SHP77 (cell line): ENCODE results near the gene EEF1A2.

ENCODE experiments used
- DNase-seq, 2 experiments: peaks; one replicate each; lab custom pipeline; 2025; lab: John Stamatoyannopoulos, UW

Gene EEF1A2

DNA sequence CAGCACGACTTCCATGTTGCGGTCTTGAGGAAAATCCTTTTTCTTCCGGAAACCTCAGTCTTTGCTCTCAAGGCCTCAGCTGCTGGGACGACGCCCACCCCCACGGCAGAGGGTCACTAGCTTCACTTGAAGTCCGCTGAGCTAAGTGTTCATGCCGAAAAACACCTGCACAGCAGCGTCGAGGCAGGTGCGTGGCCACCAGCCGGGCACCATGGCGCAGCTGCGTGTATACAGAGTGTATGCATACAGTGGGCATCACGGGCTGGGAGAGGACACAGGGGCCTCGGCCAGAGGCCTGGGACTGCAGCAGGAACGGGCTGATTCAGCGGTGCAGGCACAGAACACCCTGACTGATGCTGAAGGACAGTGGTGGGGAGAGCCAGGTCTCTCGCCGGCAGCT, 46.5 kb downstream of the EEF1A2 start:
- no peak for DNase-seq

DNA sequence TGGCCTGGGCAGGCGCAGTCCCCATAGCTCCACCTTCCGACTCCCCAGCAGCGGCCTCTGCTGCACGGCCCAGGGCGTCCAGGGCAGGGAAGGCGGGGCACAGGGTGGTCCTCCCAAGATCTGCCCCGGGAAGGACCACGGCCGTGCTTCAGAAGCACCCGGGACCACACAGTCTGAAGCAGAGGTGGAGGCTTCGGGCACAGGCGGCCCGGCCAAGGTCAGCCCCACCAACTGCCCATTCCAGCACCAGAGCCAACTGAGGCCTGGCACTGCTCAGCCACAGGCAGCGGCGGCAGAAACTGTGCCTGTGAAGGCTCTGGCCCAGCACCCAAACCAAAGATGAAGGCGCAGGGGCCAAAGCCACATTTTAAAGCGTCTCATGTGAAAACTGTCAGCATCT, 47.1 kb downstream of the EEF1A2 start:
- no peak for DNase-seq

DNA sequence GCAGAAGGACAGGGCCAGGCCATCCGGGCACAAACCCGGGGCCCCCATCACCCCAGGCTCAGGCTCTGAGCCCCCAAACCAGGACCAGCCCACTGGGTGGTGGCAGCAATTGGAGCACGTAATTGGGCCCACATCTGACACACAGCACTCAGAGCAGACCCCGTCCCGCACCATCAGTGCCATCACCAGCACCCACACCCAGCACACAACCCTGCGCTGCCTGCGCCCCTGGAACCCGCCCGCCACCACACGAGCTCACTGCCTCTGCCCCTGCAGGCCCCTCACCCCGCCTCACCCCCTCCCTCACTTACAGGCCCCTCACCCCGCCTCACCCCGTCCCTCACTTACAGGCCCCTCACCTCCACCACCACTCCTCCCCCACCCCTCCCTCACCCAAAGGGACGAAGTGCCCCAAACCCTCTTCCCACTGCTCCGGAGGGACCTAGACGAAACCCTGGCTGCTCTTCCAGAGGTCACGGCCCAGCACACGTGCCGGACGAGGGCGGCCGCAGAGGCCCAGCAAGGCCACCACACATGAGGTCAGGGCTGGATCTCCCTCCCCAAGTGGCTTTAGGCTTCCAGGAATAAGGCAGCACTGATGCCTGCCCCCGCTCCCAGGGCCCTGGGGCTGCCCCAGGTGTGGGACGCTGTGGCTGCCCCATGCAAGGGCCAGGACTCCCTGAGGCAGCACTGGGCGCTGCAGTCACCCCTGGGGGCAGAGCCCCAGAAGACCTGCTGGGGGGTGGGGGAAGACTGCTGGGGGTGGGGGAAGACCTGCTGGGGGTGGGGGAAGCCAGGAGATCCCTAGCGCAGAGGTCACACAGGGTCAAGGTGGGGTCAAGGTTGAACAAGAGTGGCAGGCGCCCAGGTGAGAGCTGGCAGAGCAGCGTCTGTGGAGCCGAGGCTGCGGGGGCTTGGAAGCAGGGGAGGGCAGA, 48.8 kb downstream of the EEF1A2 start:
- DNase-seq = no peak

DNA sequence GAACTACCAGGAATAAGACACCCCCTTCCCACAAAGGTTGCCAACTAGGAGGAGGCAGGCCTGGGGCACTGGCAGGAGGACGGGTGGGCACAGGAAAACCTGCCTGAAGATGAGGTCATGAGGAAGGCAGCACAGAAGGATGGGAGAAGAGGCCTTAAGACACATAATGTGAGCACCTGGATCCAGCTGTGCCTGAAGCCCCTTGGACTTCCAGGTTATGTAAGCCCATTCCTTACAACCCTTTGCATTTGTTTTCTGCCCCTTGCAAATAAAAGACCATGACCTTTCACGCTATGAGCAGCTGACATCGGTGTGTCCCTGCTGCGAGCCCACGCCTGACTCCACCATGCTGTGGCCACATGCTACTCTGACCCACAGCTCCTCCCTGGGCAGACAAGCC, 49.9 kb downstream of the EEF1A2 start:
- no peak for DNase-seq

DNA sequence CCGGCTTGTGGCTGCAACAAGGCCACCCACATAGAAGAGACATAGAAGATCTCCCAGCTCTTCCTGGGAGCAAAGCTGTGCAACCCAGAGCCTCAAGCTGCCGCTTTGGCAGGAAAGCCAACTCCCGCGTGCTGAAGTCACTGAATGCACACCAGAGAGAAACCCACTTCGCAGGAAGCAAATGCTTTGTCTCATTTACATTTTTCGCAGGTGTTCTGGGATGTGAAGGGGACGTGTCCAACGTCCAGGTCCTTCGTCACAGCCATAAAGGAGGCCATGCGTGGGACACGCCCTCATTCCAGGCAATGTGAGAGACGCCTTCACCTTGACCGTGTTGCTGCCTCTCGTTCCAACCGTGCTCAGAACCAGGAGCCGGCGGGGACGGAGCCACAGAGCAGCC, 50.9 kb downstream of the EEF1A2 start:
- no peak for DNase-seq

DNA sequence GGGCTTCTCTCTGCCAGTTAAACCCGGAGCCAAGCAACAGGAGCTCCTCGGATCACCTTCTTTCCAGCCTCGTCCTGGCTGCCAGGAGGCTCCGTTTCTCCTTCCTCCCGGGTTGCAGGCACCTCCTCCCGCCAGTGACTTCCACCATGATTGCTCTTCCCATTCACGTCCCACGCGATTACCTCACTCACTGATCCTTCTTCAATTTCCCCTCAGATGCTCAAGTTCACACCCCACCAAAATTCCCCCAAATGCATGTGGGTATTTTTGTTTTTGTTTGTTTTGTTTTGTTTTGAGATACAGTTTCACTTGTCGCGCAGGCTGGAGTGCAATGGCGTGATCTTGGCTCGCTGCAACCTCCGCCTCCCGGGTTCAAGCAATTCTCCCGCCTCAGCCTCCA, 51.6 kb downstream of the EEF1A2 start:
- DNase-seq = no peak

DNA sequence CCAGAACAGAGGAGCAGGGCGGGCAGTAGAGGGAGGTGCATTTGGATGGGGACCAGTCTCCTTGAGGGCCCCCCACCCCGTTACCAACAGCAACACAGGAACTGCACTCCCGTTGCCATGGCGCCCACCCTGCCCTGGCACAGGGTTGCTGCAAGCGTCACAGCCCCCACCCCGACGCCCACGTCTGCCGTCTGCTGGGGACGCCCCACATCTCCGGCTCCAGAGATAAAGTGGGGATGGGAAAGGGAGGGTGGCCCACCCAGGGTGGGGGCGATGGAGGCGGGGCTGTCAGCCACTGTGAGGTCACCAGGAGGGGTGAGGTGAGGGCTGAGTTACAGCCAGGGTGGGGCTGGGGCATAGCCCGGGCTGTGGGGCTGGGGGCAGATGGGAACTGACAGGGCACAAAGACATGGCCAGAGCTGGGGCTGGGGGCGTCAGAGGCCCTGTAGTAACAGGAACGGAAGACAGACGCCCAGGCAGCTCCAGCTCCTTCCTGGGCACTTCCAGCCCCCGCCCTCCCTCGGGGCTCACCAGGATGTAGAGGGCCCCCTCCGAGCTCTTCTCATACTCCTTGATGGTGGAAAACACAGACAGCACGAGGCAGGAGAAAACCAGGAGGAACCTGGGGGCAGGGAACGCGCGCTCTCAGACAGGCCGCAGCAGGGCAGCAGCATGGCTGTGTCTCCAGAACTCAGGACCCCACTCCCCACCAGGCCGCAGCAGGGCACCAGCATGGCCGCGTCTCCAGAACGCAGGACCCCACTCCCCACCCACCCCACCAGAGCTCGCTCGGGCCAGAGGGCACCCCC, 52.5 kb downstream of the EEF1A2 start:
- DNase-seq = no peak

DNA sequence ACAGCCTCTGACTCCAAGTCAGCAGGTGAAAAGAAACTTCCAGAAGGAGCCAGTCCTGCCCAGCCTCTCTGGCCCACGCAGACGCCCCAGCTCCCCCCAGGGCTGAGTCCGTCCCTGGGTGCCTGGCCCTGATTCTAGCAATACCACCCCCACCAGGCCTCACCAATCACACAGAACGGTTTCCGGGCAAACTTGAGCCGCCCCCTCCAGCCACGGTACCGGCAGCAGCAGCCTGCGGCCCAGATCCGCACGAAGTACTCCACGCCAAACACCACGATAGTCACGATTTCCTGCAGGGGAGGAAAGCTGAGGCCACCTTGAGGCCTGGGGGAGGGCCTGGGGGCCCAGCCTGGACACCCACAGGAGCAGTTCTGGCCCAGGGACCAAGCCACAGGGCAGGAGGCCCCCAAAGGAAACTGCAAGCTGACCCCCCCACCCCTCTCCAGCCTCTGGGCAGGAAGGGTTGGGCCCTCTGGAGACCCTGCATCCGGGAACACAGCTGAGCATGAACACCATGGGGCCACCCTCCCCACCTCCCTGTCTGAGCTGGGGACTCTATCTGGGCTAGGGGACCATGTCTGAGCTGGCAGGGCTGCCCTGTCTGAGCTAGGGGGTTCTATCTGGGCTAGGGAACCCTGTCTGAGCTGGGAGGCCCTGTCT, 53.7 kb downstream of the EEF1A2 start:
- DNase-seq = no peak

DNA sequence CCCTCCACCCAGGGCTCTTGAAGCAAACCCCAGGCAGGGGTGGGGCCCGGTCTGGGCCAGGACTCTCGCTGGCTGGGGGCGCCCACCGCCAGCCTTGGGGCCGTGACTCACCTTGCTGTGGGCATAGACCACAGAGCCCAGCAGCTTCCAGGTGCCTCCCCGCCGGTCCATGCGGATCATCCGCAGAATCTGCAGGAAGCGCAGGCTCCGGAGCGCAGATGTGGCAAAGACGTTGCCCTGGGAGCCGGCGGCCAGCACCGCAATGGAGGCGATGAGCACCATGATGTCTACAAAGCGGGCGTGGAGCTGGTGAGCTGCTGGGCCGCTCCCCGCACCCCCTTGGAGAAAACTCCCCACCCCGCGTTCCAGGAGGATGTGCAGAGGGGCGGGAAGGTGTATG, 54.3 kb downstream of the EEF1A2 start:
- DNase-seq = no peak

DNA sequence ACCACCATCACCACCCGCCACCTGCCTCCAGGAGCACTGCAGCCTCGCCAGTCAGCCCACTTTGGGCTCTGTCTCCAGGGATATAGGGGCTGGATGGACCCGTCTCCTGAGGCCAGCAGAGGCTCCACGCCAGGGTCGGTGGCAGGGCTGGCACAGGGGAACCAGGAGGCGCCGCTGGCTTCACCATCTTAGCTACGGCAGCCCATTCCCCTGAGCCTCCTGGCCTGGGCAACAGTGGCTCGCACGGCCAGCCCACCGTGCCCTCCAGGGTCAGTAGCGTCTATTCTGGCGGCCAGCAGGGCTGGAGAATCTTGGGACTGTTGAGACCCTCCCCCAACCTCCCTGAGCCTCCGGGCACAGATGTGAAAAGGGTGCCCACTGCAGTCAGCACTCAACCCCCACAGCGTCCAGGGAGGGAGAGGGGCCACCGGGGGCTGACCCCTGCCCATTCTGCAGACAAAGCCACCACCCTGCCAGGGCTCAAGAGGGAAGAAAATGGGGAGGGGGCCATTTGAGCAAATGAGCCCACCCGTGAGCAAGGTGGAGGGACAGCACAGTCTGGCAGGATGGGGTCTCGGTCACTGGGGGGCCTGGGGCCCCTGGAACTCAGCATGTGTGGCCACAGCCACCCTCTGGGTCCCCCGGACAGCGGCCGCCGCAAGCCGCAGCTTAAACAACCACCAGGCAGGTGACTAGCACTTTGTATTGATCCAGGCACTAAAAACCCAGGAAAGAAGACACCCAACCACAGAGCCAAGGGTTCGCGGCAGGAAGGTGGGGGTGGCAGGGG, 55.1 kb downstream of the EEF1A2 start:
- DNase-seq = no peak

DNA sequence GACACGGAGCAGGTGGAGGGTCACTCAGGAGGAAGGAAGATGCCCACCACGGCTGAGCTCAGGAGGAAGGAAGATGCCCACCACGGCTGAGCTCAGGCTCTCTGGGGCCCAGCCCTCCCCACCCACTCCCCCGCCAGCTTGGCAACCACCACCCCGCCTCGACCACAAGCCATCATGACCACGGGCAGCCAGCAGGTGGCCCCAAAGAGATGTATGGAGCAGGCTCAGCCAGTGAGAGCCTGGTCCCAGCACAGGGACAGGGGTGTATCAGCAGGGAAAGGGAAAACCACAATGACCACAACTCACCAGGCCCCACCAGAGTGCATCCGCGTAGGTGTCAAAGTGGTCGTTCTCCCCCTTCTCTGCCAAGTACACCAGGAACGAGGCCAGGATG, 56.8 kb downstream of the EEF1A2 start:
- DNase-seq = peak; percentile 80 to 82

DNA sequence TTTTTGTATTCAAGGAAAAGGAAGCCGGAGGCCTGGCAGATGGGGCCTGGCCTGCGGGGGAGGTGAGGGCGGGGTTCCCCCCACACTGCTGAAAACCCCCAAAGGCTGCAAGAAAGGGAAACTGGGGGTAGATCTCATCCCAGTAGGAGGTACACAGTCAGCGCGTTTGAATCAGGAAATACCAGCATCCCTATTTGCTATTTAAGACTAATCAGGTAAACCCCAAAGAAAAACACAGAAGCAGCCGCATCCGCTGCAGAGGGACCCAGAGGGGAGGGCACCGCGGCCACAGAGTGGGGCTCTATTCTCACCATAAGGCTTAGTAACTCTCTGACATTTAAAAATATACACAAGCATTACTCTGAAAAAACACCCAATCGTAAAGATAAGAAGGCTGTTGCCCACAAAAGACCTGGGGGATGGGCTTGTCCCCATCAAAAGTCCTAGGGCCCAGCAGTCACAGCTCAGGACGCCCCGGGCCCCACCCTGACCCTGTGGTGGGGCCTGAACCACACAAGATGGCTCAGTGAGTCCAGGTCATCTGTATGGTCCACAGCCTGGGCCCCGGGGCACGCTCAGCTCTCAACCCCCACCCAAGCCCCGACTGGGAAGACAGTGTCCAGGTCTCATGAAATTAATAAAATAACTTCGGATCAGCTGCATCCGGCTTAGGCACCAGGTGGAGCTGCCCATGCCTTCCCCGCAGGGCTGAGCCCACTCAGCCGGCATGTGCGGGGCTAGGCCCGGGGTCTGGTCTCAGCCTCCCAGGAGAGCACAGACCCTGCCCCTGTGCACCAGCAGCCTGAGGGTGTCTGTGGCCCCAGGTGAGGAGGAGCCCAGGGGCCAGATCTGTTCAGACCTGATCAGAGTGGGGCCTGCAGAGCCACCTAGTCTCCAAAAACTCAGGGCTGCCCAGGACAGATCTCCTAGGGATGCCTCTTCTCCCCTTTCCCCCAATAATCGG, 57.5 kb downstream of the EEF1A2 start:
- DNase-seq = no peak

DNA sequence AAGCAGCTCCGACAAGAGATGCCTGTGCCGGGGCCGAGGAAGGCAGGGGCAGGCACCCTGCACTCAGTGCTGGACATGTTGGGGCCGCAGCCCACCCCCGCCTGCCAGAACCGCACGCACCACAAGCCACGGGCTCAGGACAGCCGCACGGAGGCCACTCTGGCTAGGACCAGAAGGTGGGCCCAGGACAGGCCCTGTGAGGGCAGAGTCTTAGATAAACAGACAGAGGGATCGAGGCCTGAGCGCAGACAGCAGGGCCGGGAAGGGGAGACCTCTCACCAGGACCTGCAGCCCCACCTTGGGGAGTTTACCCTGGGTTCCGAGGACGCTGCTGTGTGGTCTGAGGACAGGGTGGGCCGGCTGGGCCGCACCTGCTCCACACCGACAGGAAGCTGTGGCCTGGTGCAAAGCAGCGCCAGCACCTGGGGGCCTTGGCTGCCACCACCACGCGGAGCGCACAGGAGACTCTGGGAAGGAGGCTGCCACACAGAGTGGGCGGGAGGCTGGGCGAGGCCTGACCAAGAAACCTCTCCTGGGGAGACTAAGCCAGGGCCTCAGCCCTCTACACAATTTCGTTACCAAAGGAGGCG, 58.4 kb downstream of the EEF1A2 start:
- no peak for DNase-seq

DNA sequence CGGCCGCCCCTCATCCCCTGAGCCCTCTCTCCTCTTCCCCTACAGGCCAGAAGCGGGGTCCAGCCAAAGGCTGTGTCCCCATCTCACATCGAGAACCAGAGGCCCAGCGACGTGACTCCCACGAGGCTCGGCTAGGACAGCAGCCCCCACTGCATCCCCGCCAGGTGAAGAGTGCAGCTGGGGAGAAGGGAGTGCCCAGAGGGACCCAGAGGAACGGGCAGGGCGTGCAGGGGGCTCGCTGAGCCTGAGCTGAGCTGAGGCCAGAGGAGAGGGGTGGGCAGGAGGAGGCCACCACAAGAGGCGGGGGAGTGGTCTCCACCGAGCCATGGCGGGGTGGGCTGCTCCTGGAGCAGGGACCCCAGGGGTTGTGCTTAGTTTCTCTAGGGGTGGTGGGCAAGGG, 59.0 kb downstream of the EEF1A2 start:
- DNase-seq = no peak

DNA sequence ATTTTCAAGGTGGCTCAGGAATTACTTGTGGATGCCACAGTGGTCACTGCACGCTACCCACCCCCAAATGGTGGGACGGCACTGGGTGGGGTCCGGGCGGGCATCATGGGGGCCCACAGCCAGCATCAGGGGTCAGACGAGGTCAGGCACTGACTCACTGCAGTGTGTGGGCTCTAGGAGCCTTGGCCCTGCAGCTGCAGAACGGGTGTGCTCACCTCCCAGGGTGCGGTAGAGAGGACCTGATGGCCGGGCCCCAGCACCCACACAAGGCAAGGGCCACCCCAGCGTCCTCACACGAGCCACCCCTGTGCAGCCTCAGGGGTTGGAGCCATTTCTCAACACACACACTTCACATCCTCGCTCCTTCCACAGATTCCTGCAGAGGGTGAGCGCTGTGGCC, 60.8 kb downstream of the EEF1A2 start:
- DNase-seq = no peak
